Stomach smooth muscle (tissue), 2 donors: ENCODE measurements around the gene LMNTD2.

Experiments used
- H3K27ac ChIP-seq: one replicate; pipeline ENCODE4 v1.7.0; 2013; ENCODE audit warnings: mild to moderate bottlenecking, low read length, inconsistent platforms
- H3K27me3 ChIP-seq, 2 donors: one replicate each; pipeline ENCODE4 v1.7.0; 2013; ENCODE audit warnings: low read length in 2 of 2; ENCODE audit not compliant: insufficient read depth in 2 of 2, control insufficient read depth in 1 of 2
- H3K36me3 ChIP-seq, 2 donors: one replicate each; pipeline ENCODE4 v1.7.0; 2013; ENCODE audit warnings: low read length in 2 of 2; ENCODE audit not compliant: control insufficient read depth in 2 of 2, insufficient read depth in 2 of 2
- H3K4me1 ChIP-seq: one replicate; pipeline ENCODE4 v1.7.0; 2013; ENCODE audit warnings: low read length; ENCODE audit not compliant: control insufficient read depth, insufficient read depth
- H3K4me3 ChIP-seq, 2 donors: one replicate each; pipeline ENCODE4 v1.7.0; 2013; ENCODE audit warnings: low read length in 2 of 2
- H3K9ac ChIP-seq, 2 donors: one replicate each; pipeline ENCODE4 v1.7.0; 2013; ENCODE audit warnings: low read length in 2 of 2, mild to moderate bottlenecking in 1 of 2
- H3K9me3 ChIP-seq, 2 donors: one replicate each; pipeline ENCODE4 v1.7.0; 2013; ENCODE audit warnings: low read length in 2 of 2; ENCODE audit not compliant: control insufficient read depth in 2 of 2
- donor health status: healthy.
- donor health status: Pancreatic carcinoma.

LMNTD2 gene

GRCh38 chr11:537622-538430 lies 22.7 kb downstream of the LMNTD2 start:
- Histone ChIP-seq H3K36me3 (peaks cover 0 to 4% of the 10 kb centered on the region in 2 donors), H3K9me3 (no peaks in the 10 kb centered on the region), H3K4me1 (peaks cover 30% of the 10 kb centered on the region), H3K27ac (no peak overlapping the region), H3K4me3 (peak overlapping the region in 1 of 2 donors; percentile 64), H3K27me3 (peaks cover 2 to 35% of the 10 kb centered on the region in 2 donors), H3K9ac (peak overlapping the region in 1 of 2 donors; percentile 9)

- peaks cover 30% of the 10 kb centered on the region for H3K4me1 ChIP-seq
- H3K4me3 ChIP-seq = peak within 1 kb of the TSS in 1 of 2 donors; percentile 64
- peaks cover 2 to 35% of the 10 kb centered on the region in 2 donors for H3K27me3 ChIP-seq
- peaks cover 0 to 11% of the 10 kb centered on the region in 2 donors for H3K36me3 ChIP-seq
- H3K9me3 ChIP-seq = no peaks in the 10 kb centered on the region
- no peak within 1 kb of the TSS for H3K27ac ChIP-seq
- H3K9ac ChIP-seq = peak within 1 kb of the TSS in 1 of 2 donors; percentile 9
Measured at GRCh38 chr11:536841-537621, 23.5 kb downstream of the LMNTD2 start, which contains the start of gene LRRC56. Gene LRRC56, plus strand, starts transcription at chr11:537527. Its CDS starts 3,158 bp downstream, at chr11:540685.

GRCh38 chr11:535519-536454 lies 24.8 kb downstream of the LMNTD2 start, which contains the start of gene HRAS:
Gene HRAS, minus strand, starts transcription at chr11:535576.
- H3K9me3 ChIP-seq = no peaks in the 10 kb centered on the region
- peaks cover 30% of the 10 kb centered on the region for H3K4me1 ChIP-seq
- peak within 1 kb of the TSS; percentile 65 to 68 for H3K9ac ChIP-seq
- peak within 1 kb of the TSS; percentile 37 for H3K27ac ChIP-seq
- peaks cover 0 to 12% of the 10 kb centered on the region in 2 donors for H3K36me3 ChIP-seq
- H3K4me3 ChIP-seq = peak within 1 kb of the TSS; percentile 64 to 83
- peaks cover 2 to 35% of the 10 kb centered on the region in 2 donors for H3K27me3 ChIP-seq

- H3K36me3 ChIP-seq = peaks cover 0 to 12% of the 10 kb centered on the region in 2 donors
- peaks cover 30% of the 10 kb centered on the region for H3K4me1 ChIP-seq
- no peak overlapping the region for H3K9ac ChIP-seq
- H3K27me3 ChIP-seq = peaks cover 2 to 33% of the 10 kb centered on the region in 2 donors
- no peak overlapping the region for H3K27ac ChIP-seq
- peak overlapping the region in 1 of 2 donors; percentile 83 for H3K4me3 ChIP-seq
- H3K9me3 ChIP-seq = no peaks in the 10 kb centered on the region
Measured at GRCh38 chr11:535210-535518, 25.4 kb downstream of the LMNTD2 start.

- Histone ChIP-seq H3K27ac (peak overlapping the region; percentile 37), H3K4me1 (peaks cover 30% of the 10 kb centered on the region), H3K36me3 (peaks cover 0 to 12% of the 10 kb centered on the region in 2 donors), H3K9ac (peak overlapping the region; percentile 65 to 68), H3K9me3 (no peaks in the 10 kb centered on the region), H3K4me3 (peak overlapping the region; percentile 64 to 83), H3K27me3 (peaks cover 2 to 28% of the 10 kb centered on the region in 2 donors)
Measured at GRCh38 chr11:534396-535209, 25.9 kb downstream of the LMNTD2 start.

- Histone ChIP-seq H3K27ac (no peak overlapping the region), H3K9ac (peak overlapping the region in 1 of 2 donors; percentile 29)
Measured at GRCh38 chr11:533586-534395, 26.7 kb downstream of the LMNTD2 start.

GRCh38 chr11:532986-533585 lies 27.5 kb downstream of the LMNTD2 start:
- no peaks in the 10 kb centered on the region for H3K9me3 ChIP-seq
- peaks cover 2 to 20% of the 10 kb centered on the region in 2 donors for H3K27me3 ChIP-seq
- H3K4me1 ChIP-seq = peaks cover 30% of the 10 kb centered on the region
- peaks cover 0 to 12% of the 10 kb centered on the region in 2 donors for H3K36me3 ChIP-seq
- H3K9ac ChIP-seq = no peak overlapping the region
- no peak overlapping the region for H3K27ac ChIP-seq
- H3K4me3 ChIP-seq = no peak overlapping the region

More at GRCh38 chr11:533586-534395, 26.7 kb downstream of the LMNTD2 start:
- H3K9me3 ChIP-seq = no peaks in the 10 kb centered on the region
- H3K4me1 ChIP-seq = peaks cover 30% of the 10 kb centered on the region
- H3K27me3 ChIP-seq = peaks cover 2 to 27% of the 10 kb centered on the region in 2 donors
- H3K36me3 ChIP-seq = peaks cover 0 to 12% of the 10 kb centered on the region in 2 donors
- H3K4me3 ChIP-seq = peak overlapping the region in 1 of 2 donors; percentile 83

GRCh38 chr11:532527-532985 lies 28.0 kb downstream of the LMNTD2 start:
- Histone ChIP-seq H3K9me3 (no peaks in the 10 kb centered on the region), H3K27ac (no peak overlapping the region), H3K4me1 (peaks cover 27% of the 10 kb centered on the region), H3K4me3 (no peak overlapping the region), H3K36me3 (peaks cover 0 to 12% of the 10 kb centered on the region in 2 donors), H3K9ac (no peak overlapping the region), H3K27me3 (peaks cover 2 to 15% of the 10 kb centered on the region in 2 donors)
